ENCODE data around the gene PPCDC. TPM values are rescaled to one million over a fixed set of nuclear protein-coding genes. Genes with fewer than 3 reads are reported as not detected.

Gene PPCDC
- total RNA-seq, 1 donor from 2014 or later, result 13.5 TPM

DNA sequence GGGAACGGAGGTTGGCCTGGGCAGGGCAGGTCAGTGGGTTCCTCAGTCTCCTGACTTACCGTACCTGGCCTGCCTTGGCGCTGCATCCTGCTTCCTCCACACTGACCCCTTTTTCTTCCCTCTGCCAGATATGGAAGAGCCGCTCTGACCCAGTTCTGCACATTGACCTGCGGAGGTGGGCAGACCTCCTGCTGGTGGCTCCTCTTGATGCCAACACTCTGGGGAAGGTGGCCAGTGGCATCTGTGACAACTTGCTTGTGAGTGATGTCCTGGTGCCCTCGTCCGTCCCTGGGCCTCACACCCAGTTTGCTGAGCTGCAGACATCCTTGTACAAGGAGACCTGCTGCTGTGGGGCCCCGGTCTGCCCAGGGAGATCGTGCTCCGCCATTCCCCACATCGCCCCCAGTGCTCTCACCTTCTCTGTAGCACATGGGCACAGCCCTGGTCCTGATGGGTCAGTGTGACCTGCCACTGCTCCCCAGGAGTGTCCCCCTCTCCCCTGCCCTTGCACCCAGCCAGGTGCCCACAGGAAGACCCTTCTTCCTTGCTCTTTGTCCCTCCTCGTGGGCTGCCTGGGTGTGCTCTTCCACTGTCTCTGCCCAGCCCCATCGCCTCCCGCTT, 21.0 kb downstream of the PPCDC start:
- Mint-ChIP-seq H3K4me3 (no peak overlapping the region), H3K4me1 (peaks cover 60% of the 10 kb centered on the region), H3K27me3 (no peaks in the 10 kb centered on the region), H3K9me3 (no peaks in the 10 kb centered on the region), H3K36me3 (ENCODE audit: low read depth) (peaks cover 6% of the 10 kb centered on the region), H3K27ac (no peak overlapping the region)
- ATAC-seq (ENCODE audit: low read depth), result no peak
- TF ChIP-seq, protein P1, sequence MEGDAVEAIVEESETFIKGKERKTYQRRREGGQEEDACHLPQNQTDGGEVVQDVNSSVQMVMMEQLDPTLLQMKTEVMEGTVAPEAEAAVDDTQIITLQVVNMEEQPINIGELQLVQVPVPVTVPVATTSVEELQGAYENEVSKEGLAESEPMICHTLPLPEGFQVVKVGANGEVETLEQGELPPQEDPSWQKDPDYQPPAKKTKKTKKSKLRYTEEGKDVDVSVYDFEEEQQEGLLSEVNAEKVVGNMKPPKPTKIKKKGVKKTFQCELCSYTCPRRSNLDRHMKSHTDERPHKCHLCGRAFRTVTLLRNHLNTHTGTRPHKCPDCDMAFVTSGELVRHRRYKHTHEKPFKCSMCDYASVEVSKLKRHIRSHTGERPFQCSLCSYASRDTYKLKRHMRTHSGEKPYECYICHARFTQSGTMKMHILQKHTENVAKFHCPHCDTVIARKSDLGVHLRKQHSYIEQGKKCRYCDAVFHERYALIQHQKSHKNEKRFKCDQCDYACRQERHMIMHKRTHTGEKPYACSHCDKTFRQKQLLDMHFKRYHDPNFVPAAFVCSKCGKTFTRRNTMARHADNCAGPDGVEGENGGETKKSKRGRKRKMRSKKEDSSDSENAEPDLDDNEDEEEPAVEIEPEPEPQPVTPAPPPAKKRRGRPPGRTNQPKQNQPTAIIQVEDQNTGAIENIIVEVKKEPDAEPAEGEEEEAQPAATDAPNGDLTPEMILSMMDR (IDR thresholded peaks at IDR 0.05), result no peak
- intact Hi-C loops (cut with micrococcal nuclease), result loop anchor here (5.0 kb wide), 1 partner anchor 408 kb away; the partner anchor contains the start of gene SIN3A
- ChIA-PET POLR2A (interaction anchor here (1.1 to 2.2 kb wide), 14 partner anchors 8 to 596 kb away, joined by 3 to 40 read pairs (median 8); partner anchors contain the start of genes IMP3, PPCDC and SNUPN), CTCF (interaction anchor here (0.9 to 3.9 kb wide), 14 partner anchors 11 to 162 kb away, joined by 3 to 149 read pairs (median 8); no protein-coding TSS in a partner anchor)
- no peak for DNase-seq

DNA sequence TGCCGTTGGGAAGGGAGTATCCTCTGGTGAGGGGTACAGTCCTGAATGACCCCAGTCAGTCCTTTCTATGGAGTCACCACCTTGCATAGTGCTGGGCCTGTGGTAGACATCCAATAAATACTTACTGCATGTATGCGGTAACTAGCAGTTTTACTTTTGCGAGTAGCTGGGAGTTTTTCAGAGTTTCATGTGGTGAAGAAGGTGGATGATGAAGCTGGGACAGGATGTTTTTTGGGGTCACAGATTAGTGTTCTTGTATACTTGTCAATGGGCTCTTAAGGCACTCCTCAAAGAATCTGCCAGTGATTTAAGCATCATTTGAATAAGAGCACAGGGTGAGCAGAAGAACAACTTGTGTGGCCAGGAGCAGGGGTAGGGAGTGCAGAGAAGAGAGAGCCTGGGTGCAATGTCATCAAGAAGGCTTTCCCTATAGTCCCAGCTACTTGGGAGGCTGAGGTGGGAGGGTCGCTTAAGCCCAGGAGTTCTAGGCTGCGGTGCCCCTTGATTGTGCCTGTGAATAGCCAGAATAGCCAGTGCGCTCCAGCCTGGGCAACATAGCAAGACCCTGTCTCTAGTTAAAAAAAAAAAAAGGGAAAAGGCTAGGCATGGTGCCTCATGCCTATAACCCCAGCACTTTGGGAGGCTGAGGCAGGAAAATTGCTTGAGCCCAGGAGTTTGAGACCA, 22.1 kb downstream of the PPCDC start:
- ChIA-PET POLR2A (interaction anchor here (0.5 kb wide), 1 partner anchor 105 kb away, joined by 4 read pairs; no protein-coding TSS in a partner anchor), CTCF (no interaction called here)
- no peak overlapping the region for H3K4me3 Mint-ChIP-seq
- intact Hi-C loops (cut with micrococcal nuclease), result no loop called here
- H3K9me3 Mint-ChIP-seq, result no peaks in the 10 kb centered on the region
- no peak for ATAC-seq (ENCODE audit: low read depth)
- peaks cover 58% of the 10 kb centered on the region for H3K4me1 Mint-ChIP-seq
- peaks cover 6% of the 10 kb centered on the region for H3K36me3 Mint-ChIP-seq (ENCODE audit: low read depth)
- H3K27me3 Mint-ChIP-seq, result no peaks in the 10 kb centered on the region
- no peak for DNase-seq
- TF ChIP-seq, protein P1 (IDR thresholded peaks at IDR 0.05), result no peak
- no peak overlapping the region for H3K27ac Mint-ChIP-seq

DNA sequence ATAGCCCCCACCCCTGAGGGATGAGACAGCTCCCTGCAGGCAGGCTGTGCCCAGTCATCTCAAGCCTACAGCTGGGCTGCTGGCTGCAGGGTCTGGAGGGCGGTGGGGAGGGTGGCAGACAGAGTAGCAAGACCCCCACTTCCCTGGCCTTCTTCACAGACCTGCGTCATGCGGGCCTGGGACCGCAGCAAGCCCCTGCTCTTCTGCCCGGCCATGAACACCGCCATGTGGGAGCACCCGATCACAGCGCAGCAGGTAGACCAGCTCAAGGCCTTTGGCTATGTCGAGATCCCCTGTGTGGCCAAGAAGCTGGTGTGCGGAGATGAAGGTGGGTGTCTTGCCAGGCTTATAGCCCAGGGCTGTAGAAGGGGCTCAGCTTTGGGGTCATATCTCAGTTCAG, 25.0 kb downstream of the PPCDC start:
- TF ChIP-seq, protein P1 (IDR thresholded peaks at IDR 0.05), result no peak
- CTCF ChIA-PET, result no interaction called here
- no peak overlapping the region for H3K27ac Mint-ChIP-seq
- no peak overlapping the region for H3K4me3 Mint-ChIP-seq
- H3K4me1 Mint-ChIP-seq, result peaks cover 44% of the 10 kb centered on the region
- DNase-seq (no peak), ATAC-seq (ENCODE audit: low read depth) (no peak)
- H3K9me3 Mint-ChIP-seq, result no peaks in the 10 kb centered on the region
- intact Hi-C loops (cut with micrococcal nuclease), result no loop called here
- H3K36me3 Mint-ChIP-seq (ENCODE audit: low read depth), result peaks cover 6% of the 10 kb centered on the region
- no peaks in the 10 kb centered on the region for H3K27me3 Mint-ChIP-seq
- POLR2A ChIA-PET, result no interaction called here

DNA sequence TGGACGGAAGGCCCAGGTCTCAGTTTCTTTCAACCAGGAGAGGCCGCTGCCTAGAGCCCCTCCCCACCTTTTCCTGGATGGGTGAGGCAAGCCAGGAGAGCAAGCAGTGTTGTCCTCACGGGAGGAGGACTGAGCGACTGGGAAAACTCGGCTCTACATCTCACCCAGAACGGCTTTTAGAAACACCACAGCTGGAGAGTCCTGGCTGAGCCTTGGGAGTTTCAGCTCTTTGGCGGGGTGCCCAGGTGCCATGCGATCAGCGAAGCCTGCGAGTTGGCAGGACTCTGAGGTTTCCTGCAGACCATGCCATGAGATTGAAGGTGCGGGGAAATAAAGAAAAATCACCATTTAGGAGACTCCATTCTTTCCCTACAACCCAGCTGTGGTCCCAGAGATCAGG, 26.0 kb downstream of the PPCDC start:
- POLR2A ChIA-PET, result no interaction called here
- Mint-ChIP-seq H3K36me3 (ENCODE audit: low read depth) (peaks cover 6% of the 10 kb centered on the region), H3K4me1 (peaks cover 34% of the 10 kb centered on the region), H3K27ac (no peak overlapping the region), H3K9me3 (no peaks in the 10 kb centered on the region), H3K4me3 (no peak overlapping the region), H3K27me3 (no peaks in the 10 kb centered on the region)
- no peak for DNase-seq
- TF ChIP-seq, protein P1 (IDR thresholded peaks at IDR 0.05), result no peak
- no peak for ATAC-seq (ENCODE audit: low read depth)
- CTCF ChIA-PET, result no interaction called here
- intact Hi-C loops (cut with micrococcal nuclease), result no loop called here

DNA sequence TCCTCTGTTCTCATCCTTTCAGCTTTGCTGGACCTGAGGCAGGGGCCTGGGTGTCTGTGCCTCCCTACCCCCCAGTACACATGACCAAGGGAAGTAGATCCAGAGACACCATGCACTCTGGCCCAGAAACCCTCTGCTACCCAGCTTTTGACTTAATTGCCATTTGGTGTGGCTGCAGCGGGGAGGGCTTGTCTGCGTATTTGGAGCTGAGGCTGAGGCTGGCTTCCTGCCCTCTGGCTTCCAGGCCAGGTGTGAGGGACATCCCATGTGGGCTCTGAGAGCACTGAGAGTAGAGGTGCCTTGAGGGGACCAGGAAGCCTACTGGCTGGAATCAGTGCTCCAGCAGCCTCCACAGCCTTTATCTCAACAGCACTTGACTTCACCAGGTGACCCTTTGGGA, 26.9 kb downstream of the PPCDC start:
- Mint-ChIP-seq H3K4me1 (peaks cover 25% of the 10 kb centered on the region), H3K27ac (no peak overlapping the region), H3K9me3 (no peaks in the 10 kb centered on the region), H3K27me3 (no peaks in the 10 kb centered on the region), H3K36me3 (ENCODE audit: low read depth) (peaks cover 6% of the 10 kb centered on the region), H3K4me3 (no peak overlapping the region)
- TF ChIP-seq, protein P1 (IDR thresholded peaks at IDR 0.05), result no peak
- DNase-seq (no peak), ATAC-seq (ENCODE audit: low read depth) (no peak)
- CTCF ChIA-PET, result no interaction called here
- POLR2A ChIA-PET, result interaction anchor here (0.6 kb wide), 2 partner anchors 18 to 136 kb away, joined by 4 to 5 read pairs; no protein-coding TSS in a partner anchor
- intact Hi-C loops (cut with micrococcal nuclease), result no loop called here
